ENCODE measurements around the gene TMEM167A. TPM values are rescaled to one million over a fixed set of nuclear protein-coding genes. Genes with fewer than 3 reads are reported as not detected.

The TMEM167A gene
- total and polyA plus RNA-seq, 2 experiments from 2014 or later: 179 to 267 TPM

DNA sequence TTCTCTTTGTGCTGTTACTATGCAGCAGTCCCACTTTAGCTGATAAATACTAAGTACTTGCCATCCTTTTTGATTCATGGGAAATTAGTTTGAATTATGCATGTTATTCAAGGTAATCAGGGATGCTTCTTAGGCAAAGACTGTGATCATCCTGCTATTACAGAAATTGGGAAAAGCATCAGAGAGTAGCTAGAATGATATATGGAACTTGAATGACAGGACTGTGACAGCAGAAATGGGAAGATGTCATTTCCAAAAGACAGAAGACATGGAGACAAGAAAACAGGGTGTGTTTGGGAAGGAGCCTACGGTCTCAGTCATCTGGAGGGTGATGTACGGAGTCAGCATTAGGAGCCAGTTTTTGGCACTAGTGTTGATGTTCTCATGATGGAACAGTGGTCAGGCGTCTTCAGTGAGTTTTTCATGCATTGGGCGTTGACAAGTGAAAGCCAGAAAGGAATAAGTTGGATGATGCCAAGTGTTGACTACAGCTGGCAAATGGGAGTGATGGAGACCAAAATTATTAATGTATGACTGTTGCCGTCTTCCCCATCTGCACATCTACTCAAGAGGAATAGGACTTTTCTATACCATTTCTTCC lies 70.4 kb downstream of the TMEM167A start (continued):
- TF ChIP-seq, protein P1, sequence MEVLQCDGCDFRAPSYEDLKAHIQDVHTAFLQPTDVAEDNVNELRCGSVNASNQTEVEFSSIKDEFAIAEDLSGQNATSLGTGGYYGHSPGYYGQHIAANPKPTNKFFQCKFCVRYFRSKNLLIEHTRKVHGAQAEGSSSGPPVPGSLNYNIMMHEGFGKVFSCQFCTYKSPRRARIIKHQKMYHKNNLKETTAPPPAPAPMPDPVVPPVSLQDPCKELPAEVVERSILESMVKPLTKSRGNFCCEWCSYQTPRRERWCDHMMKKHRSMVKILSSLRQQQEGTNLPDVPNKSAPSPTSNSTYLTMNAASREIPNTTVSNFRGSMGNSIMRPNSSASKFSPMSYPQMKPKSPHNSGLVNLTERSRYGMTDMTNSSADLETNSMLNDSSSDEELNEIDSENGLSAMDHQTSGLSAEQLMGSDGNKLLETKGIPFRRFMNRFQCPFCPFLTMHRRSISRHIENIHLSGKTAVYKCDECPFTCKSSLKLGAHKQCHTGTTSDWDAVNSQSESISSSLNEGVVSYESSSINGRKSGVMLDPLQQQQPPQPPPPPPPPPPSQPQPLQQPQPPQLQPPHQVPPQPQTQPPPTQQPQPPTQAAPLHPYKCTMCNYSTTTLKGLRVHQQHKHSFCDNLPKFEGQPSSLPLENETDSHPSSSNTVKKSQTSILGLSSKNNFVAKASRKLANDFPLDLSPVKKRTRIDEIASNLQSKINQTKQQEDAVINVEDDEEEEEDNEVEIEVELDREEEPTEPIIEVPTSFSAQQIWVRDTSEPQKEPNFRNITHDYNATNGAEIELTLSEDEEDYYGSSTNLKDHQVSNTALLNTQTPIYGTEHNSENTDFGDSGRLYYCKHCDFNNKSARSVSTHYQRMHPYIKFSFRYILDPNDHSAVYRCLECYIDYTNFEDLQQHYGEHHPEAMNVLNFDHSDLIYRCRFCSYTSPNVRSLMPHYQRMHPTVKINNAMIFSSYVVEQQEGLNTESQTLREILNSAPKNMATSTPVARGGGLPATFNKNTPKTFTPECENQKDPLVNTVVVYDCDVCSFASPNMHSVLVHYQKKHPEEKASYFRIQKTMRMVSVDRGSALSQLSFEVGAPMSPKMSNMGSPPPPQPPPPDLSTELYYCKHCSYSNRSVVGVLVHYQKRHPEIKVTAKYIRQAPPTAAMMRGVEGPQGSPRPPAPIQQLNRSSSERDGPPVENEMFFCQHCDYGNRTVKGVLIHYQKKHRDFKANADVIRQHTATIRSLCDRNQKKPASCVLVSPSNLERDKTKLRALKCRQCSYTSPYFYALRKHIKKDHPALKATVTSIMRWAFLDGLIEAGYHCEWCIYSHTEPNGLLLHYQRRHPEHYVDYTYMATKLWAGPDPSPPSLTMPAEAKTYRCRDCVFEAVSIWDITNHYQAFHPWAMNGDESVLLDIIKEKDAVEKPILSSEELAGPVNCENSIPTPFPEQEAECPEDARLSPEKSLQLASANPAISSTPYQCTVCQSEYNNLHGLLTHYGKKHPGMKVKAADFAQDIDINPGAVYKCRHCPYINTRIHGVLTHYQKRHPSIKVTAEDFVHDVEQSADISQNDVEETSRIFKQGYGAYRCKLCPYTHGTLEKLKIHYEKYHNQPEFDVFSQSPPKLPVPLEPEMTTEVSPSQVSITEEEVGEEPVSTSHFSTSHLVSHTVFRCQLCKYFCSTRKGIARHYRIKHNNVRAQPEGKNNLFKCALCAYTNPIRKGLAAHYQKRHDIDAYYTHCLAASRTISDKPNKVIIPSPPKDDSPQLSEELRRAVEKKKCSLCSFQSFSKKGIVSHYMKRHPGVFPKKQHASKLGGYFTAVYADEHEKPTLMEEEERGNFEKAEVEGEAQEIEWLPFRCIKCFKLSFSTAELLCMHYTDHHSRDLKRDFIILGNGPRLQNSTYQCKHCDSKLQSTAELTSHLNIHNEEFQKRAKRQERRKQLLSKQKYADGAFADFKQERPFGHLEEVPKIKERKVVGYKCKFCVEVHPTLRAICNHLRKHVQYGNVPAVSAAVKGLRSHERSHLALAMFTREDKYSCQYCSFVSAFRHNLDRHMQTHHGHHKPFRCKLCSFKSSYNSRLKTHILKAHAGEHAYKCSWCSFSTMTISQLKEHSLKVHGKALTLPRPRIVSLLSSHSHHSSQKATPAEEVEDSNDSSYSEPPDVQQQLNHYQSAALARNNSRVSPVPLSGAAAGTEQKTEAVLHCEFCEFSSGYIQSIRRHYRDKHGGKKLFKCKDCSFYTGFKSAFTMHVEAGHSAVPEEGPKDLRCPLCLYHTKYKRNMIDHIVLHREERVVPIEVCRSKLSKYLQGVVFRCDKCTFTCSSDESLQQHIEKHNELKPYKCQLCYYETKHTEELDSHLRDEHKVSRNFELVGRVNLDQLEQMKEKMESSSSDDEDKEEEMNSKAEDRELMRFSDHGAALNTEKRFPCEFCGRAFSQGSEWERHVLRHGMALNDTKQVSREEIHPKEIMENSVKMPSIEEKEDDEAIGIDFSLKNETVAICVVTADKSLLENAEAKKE (CRISPR knock-in tag; IDR thresholded peaks at IDR 0.05): no peak
- TF ChIP-seq EZH2 (IDR thresholded peaks at IDR 0.05; ENCODE audit: low read depth, unreplicated experiment) (no peak), ZNF331 (CRISPR knock-in tag; IDR thresholded peaks at IDR 0.05; ENCODE audit: low read depth) (no peak), JUNB (IDR thresholded peaks at IDR 0.05; ENCODE audit: unreplicated experiment) (no peak), STAT1 (IDR thresholded peaks at IDR 0.05; ENCODE audit: unreplicated experiment) (no peak), CREB1 (CRISPR knock-in tag; IDR thresholded peaks at IDR 0.05; ENCODE audit: low read depth) (no peak), NANOG (IDR thresholded peaks at IDR 0.05; ENCODE audit: borderline replicate concordance) (no peak), ZNF114 (CRISPR knock-in tag; IDR thresholded peaks at IDR 0.05) (no peak)
- TF ChIP-seq, protein P2, sequence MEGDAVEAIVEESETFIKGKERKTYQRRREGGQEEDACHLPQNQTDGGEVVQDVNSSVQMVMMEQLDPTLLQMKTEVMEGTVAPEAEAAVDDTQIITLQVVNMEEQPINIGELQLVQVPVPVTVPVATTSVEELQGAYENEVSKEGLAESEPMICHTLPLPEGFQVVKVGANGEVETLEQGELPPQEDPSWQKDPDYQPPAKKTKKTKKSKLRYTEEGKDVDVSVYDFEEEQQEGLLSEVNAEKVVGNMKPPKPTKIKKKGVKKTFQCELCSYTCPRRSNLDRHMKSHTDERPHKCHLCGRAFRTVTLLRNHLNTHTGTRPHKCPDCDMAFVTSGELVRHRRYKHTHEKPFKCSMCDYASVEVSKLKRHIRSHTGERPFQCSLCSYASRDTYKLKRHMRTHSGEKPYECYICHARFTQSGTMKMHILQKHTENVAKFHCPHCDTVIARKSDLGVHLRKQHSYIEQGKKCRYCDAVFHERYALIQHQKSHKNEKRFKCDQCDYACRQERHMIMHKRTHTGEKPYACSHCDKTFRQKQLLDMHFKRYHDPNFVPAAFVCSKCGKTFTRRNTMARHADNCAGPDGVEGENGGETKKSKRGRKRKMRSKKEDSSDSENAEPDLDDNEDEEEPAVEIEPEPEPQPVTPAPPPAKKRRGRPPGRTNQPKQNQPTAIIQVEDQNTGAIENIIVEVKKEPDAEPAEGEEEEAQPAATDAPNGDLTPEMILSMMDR (conservative IDR thresholded peaks at IDR 0.05; ENCODE audit: low read depth in 2 of 2): no peak

All from GM23338 (cell line).